Thyroid gland (tissue), 4 donors: ENCODE data around the gene VSTM4. TPM values are rescaled to one million over a fixed set of nuclear protein-coding genes. Genes with fewer than 3 reads are reported as not detected.
A peak's percentile ranks its signal among the peaks of the same experiment; 100 is the strongest.

Experiments
- DNase-seq, 2 donors: peaks; one replicate each; pipeline ENCODE4 v3.0.0-alpha.2; 2019
- H3K27ac ChIP-seq, 3 donors: fragments of 200-600 bp; sonication (generic); 1 replicate in 2 of 3; 2 replicates in 1 of 3; pipeline ENCODE4 v1.5.1; 2016 to 2019; ENCODE audit warnings: mild to moderate bottlenecking in 1 of 3, moderate library complexity in 1 of 3
- H3K27me3 ChIP-seq: fragments of 200-600 bp; sonication (generic); one replicate; pipeline ENCODE4 v1.5.1; 2019
- H3K36me3 ChIP-seq, 2 donors: fragments of 200-600 bp; sonication (generic); one replicate each; pipeline ENCODE4 v1.5.1; 2016 to 2019
- H3K4me1 ChIP-seq, 2 donors: fragments of 200-600 bp; sonication (generic); one replicate each; pipeline ENCODE4 v1.5.1; 2017 to 2019
- H3K4me3 ChIP-seq, 3 donors: fragments of 200-600 bp; sonication (generic); replicated peaks in 1 of 3; 1 replicate in 2 of 3; 2 replicates in 1 of 3; pipeline ENCODE4 v1.5.1; 2016; ENCODE audit warnings: mild to moderate bottlenecking in 1 of 3
- H3K9me3 ChIP-seq: fragments of 200-600 bp; sonication (generic); one replicate; pipeline ENCODE4 v1.5.1; 2017
- POLR2A ChIP-seq, 2 donors: fragments of 450-650 bp; IDR thresholded peaks; one replicate each; pipeline ENCODE4 v1.6.1; 2017; ENCODE audit warnings: antibody characterized with exemption in 2 of 2, mild to moderate bottlenecking in 2 of 2, moderate library complexity in 1 of 2
- WGBS, 2 donors: methylation state at CpG; one replicate each; pipeline ENCODE4 v1.1.5; 2017; 5-methylcytosine and 5-hydroxymethylcytosine counted together
- intact Hi-C: fragments of 100-400 bp; cut with DNase I; formaldehyde crosslinking; loops from one replicate; pipeline ENCODE4 v1.15.1; 2023
- total RNA-seq, 4 donors: library from RNA; depleted of rRNA; stranded (reverse); fragments of >200 nt; gene quantifications; one replicate each; pipeline ENCODE4 v1.2.3, GENCODE V29; 2016
- TF ChIP-seq, protein P1 (sequence below), 6 experiments: fragments of 200-600 bp in 3 of 6; fragments of 450-650 bp in 3 of 6; sonication (generic) in 3 of 6; IDR thresholded peaks; one replicate each; pipeline ENCODE4 v1.5.1; 2016 to 2019; ENCODE audit warnings: antibody characterized with exemption in 6 of 6, mild to moderate bottlenecking in 2 of 6, inconsistent platforms in 1 of 6, moderate library complexity in 1 of 6

Gene VSTM4
- total RNA-seq, 4 donors from 2014 or later: 42.9 to 220 (median 142) TPM

DNA sequence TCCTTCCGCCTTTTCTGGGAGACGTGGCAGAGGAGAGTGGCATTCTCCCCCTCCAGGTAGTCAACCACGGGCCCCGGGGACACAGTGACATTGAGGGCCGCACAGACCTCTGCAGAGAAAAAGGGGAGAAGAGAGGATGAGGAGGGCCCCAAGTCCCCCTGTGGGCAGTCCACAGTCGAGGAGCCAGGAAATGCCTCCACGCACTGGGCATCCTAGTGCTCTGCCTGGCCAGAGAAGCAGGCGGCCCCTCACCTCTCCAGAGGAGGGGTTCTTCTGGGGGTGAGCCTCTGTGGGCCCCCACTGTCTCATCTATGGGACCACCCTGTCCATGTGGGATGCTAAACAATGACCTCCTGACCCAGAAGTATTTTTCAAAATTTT lies 7.4 kb downstream of the VSTM4 start:
- TF ChIP-seq, protein P1, sequence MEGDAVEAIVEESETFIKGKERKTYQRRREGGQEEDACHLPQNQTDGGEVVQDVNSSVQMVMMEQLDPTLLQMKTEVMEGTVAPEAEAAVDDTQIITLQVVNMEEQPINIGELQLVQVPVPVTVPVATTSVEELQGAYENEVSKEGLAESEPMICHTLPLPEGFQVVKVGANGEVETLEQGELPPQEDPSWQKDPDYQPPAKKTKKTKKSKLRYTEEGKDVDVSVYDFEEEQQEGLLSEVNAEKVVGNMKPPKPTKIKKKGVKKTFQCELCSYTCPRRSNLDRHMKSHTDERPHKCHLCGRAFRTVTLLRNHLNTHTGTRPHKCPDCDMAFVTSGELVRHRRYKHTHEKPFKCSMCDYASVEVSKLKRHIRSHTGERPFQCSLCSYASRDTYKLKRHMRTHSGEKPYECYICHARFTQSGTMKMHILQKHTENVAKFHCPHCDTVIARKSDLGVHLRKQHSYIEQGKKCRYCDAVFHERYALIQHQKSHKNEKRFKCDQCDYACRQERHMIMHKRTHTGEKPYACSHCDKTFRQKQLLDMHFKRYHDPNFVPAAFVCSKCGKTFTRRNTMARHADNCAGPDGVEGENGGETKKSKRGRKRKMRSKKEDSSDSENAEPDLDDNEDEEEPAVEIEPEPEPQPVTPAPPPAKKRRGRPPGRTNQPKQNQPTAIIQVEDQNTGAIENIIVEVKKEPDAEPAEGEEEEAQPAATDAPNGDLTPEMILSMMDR (IDR thresholded peaks at IDR 0.05): no peak
- no peak for TF ChIP-seq POLR2A (IDR thresholded peaks at IDR 0.05)
- H3K27me3 ChIP-seq: no peaks in the 10 kb centered on the region
- no peaks in the 10 kb centered on the region for H3K36me3 ChIP-seq
- peak overlapping the region in 1 of 3 donors; percentile 68 for H3K27ac ChIP-seq
- DNase-seq: no peak
- peaks cover 64 to 69% of the 10 kb centered on the region in 2 donors for H3K4me1 ChIP-seq
- no peak overlapping the region for H3K4me3 ChIP-seq
- intact Hi-C loops: no loop called here
- WGBS, 2 donors: 95% methylated on average over 8 of the region's 8 CpGs
- no peaks in the 10 kb centered on the region for H3K9me3 ChIP-seq

DNA sequence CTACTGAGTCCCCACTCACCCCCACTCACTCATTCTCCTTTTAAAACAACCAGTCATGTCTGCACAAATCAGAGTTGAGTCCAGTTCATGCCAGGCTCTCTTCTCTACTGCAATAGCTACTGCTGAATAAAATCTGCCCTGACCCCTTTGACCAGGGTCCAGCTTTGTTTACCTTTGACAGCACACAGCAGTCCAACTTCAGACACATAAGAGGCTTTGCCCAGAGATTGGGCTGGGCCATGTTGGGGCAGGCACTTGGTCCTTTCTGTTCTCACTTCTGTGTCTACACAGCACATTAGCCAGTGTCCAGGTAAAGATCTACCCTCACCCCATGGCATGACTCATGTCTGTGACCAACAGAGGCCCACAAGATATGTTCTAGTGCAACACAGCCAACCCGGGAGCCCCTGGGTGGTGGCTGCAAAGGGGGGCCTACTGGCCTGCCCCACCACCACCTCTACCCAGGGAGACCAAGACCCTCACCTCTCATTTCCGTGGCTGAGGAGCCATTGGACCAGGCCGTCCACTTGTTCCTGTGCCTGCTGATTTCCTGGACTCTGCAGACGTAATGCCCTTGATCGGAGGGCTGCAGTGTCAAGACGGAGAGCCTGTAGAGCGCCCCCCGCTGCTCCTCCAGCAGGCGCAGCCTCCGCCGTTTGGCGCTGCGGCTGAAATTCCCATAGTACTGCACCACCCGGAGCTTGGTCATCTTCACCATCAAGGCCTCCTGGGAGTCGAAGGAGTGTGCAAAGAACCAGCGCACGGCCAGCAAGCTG lies 8.0 kb downstream of the VSTM4 start:
- Histone ChIP-seq H3K36me3 (no peaks in the 10 kb centered on the region), H3K4me3 (no peak overlapping the region), H3K27me3 (no peaks in the 10 kb centered on the region), H3K9me3 (no peaks in the 10 kb centered on the region), H3K4me1 (peaks cover 58 to 63% of the 10 kb centered on the region in 2 donors), H3K27ac (peak overlapping the region in 2 of 3 donors; percentile 43 to 68)
- DNase-seq: peak in 1 of 2 donors; percentile 26
- intact Hi-C loops: no loop called here
- TF ChIP-seq, protein P1 (IDR thresholded peaks at IDR 0.05): no peak
- no peak for TF ChIP-seq POLR2A (IDR thresholded peaks at IDR 0.05)
- 94 to 95% methylated on average over 17 of the region's 17 CpGs for WGBS, 2 donors

DNA sequence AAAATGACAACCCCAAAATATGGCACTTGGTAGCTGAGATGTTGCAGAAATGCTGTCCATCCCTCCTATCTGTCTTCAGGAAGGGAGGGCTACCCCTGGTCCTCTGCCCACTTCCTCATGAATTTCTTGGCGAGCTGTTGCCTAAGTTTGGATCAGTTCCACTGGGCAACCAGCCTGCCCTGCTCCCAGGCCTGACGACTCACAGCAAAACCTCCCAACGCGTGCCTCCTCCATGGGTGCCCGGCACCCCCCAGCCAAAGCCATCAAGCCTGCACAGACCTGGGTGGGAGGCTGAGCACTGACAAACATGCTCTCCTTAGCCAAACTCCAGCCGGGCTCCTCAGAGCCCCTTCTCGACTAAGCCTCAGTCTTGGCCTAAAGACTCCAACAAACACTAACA lies 8.9 kb downstream of the VSTM4 start:
- Histone ChIP-seq H3K27me3 (no peaks in the 10 kb centered on the region), H3K4me3 (no peak overlapping the region), H3K36me3 (no peaks in the 10 kb centered on the region), H3K9me3 (no peaks in the 10 kb centered on the region), H3K4me1 (peaks cover 49 to 55% of the 10 kb centered on the region in 2 donors), H3K27ac (peak overlapping the region in 2 of 3 donors; percentile 43 to 68)
- DNase-seq: peak; percentile 68 to 74
- intact Hi-C loops: no loop called here
- TF ChIP-seq POLR2A (IDR thresholded peaks at IDR 0.05): no peak
- TF ChIP-seq, protein P1 (IDR thresholded peaks at IDR 0.05): no peak
- WGBS, 2 donors: 8 to 14% methylated on average over 6 to 7 of the region's 7 CpGs

DNA sequence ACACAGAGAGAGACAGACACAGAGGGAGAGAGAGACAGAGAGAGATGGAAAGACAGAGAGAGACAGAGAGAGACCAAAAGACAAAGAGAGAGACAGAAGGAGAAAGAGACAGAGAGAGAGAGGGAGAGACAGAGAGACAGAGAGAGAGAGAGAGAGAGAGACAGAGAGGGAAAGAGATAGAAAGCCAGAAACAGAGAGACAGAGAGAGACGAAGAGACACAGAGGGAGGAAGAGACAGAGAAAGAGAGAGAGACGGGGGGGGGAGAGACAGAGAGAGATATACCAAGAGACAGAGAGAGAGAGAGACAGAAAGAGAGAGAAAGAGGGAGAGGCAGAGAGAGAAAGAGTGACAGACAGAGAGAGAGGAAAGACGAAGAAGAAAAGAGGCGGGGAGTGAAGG lies 10.2 kb downstream of the VSTM4 start:
- TF ChIP-seq, protein P1 (IDR thresholded peaks at IDR 0.05): no peak
- TF ChIP-seq POLR2A (IDR thresholded peaks at IDR 0.05): no peak
- Histone ChIP-seq H3K4me3 (no peak overlapping the region), H3K36me3 (no peaks in the 10 kb centered on the region), H3K27ac (peak overlapping the region in 2 of 3 donors; percentile 11 to 41), H3K27me3 (no peaks in the 10 kb centered on the region), H3K4me1 (peaks cover 36 to 44% of the 10 kb centered on the region in 2 donors), H3K9me3 (no peaks in the 10 kb centered on the region)
- 63 to 95% methylated on average over 4 of the region's 4 CpGs for WGBS, 2 donors
- no peak for DNase-seq
- intact Hi-C loops: no loop called here

DNA sequence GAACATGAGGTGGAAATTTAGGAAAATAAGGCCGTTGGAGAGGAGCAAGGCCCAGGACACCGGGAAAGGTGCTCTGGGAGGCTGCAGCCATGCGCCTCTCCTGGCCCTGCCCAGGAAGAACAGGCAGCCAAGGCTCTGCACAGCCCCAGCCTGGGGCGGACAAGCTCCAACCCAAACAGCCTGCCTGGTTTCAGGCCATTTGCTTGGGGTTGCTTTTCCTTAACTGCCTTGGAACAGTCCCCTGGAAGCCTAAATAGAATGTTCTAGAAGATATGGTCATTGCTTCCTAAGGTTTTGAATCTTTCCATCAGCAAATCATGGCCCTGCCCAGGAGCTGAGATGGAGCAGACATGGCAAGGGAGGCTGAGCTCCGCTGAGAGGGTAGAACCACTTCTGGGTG lies 11.0 kb downstream of the VSTM4 start:
- no peak overlapping the region for H3K4me3 ChIP-seq
- H3K27me3 ChIP-seq: no peaks in the 10 kb centered on the region
- H3K36me3 ChIP-seq: no peaks in the 10 kb centered on the region
- H3K27ac ChIP-seq: peak overlapping the region in 1 of 3 donors; percentile 2
- intact Hi-C loops: no loop called here
- TF ChIP-seq, protein P1 (IDR thresholded peaks at IDR 0.05): no peak
- no peak for TF ChIP-seq POLR2A (IDR thresholded peaks at IDR 0.05)
- peaks cover 28 to 37% of the 10 kb centered on the region in 2 donors for H3K4me1 ChIP-seq
- no peak for DNase-seq
- no peaks in the 10 kb centered on the region for H3K9me3 ChIP-seq
- WGBS, 2 donors: 77 to 82% methylated on average over 5 of the region's 5 CpGs
